Activated CD4-positive, CD25-positive, alpha-beta regulatory T cell treated with anti-CD3 and anti-CD28 coated beads, Interleukin-2, amount 50 U/mL, for 24 hours (primary cell): ENCODE measurements around the gene OS9.
"Not testable (repeated sequence)": the region's sequence is repeated elsewhere in the genome, so short reads cannot be mapped to it uniquely, and the experiment has no call there.

ENCODE experiments used
- ATAC-seq, 2 donors: fragments of 150-1000 bp; cut with Tn5 transposase; one replicate each; pipeline ENCODE4 v1.10.0; 2021; ENCODE audit warnings: mild to moderate bottlenecking in 1 of 2, moderate library complexity in 1 of 2

The OS9 gene

GRCh38 chr12:57693659-57694458 lies at the start of gene OS9:
TSS of gene OS9 (plus strand) at chr12:57694132. CDS start at chr12:57694162, 30 bp downstream.
- ATAC-seq = peak; percentile 97

GRCh38 chr12:57645990-57646658 lies 47.8 kb upstream of the OS9 start:
- ATAC-seq = not testable (repeated sequence)

- ATAC-seq = not testable (repeated sequence)
Measured at GRCh38 chr12:57646659-57647049, 47.3 kb upstream of the OS9 start.

- ATAC-seq = no peak
Measured at GRCh38 chr12:57654042-57654441, 39.9 kb upstream of the OS9 start.

- no peak for ATAC-seq
Measured at GRCh38 chr12:57655541-57656240, 38.2 kb upstream of the OS9 start.

- ATAC-seq = not testable (repeated sequence)
Measured at GRCh38 chr12:57656408-57656807, 37.5 kb upstream of the OS9 start.

GRCh38 chr12:57657744-57658143 lies 36.2 kb upstream of the OS9 start:
- no peak for ATAC-seq

- ATAC-seq = no peak
Measured at GRCh38 chr12:57658890-57659289, 35.0 kb upstream of the OS9 start.

GRCh38 chr12:57661376-57661775 lies 32.6 kb upstream of the OS9 start:
- no peak for ATAC-seq

- ATAC-seq = not testable (repeated sequence)
Measured at GRCh38 chr12:57665066-57665820, 28.7 kb upstream of the OS9 start.

- no peak for ATAC-seq
Measured at GRCh38 chr12:57666897-57667296, 27.0 kb upstream of the OS9 start.

- ATAC-seq = not testable (repeated sequence)
Measured at GRCh38 chr12:57669691-57670090, 24.2 kb upstream of the OS9 start.

- ATAC-seq = not testable (repeated sequence)
Measured at GRCh38 chr12:57671811-57672210, 22.1 kb upstream of the OS9 start.

GRCh38 chr12:57672801-57673200 lies 21.1 kb upstream of the OS9 start:
- no peak for ATAC-seq

- no peak for ATAC-seq
Measured at GRCh38 chr12:57674691-57675090, 19.2 kb upstream of the OS9 start.

GRCh38 chr12:57677947-57678346 lies 16.0 kb upstream of the OS9 start:
- ATAC-seq = not testable (repeated sequence)

GRCh38 chr12:57679697-57680096 lies 14.2 kb upstream of the OS9 start:
- no peak for ATAC-seq

- no peak for ATAC-seq
Measured at GRCh38 chr12:57687862-57688261, 6.1 kb upstream of the OS9 start.

- no peak for ATAC-seq
Measured at GRCh38 chr12:57688931-57689330, 5.0 kb upstream of the OS9 start.

GRCh38 chr12:57692500-57692899 lies 1.4 kb upstream of the OS9 start:
- ATAC-seq = no peak

- peak in 1 of 2 donors; percentile 0 for ATAC-seq
Measured at GRCh38 chr12:57693317-57693658, 644 bp upstream of the OS9 start.

- ATAC-seq = no peak
Measured at GRCh38 chr12:57694459-57695019, 607 bp downstream of the OS9 start.
